Stimulated activated CD8-positive, alpha-beta memory T cell treated with anti-CD3 and anti-CD28 coated beads, Interleukin-2, amount 100 ng/mL, for 48 hours (primary cell): ENCODE data around the gene ETV1.

ENCODE experiments used
- DNase-seq, 2 donors: peaks; one replicate each; pipeline ENCODE4 v3.0.0-alpha.2; 2020; ENCODE audit warnings: low read depth in 2 of 2

Gene ETV1

DNA sequence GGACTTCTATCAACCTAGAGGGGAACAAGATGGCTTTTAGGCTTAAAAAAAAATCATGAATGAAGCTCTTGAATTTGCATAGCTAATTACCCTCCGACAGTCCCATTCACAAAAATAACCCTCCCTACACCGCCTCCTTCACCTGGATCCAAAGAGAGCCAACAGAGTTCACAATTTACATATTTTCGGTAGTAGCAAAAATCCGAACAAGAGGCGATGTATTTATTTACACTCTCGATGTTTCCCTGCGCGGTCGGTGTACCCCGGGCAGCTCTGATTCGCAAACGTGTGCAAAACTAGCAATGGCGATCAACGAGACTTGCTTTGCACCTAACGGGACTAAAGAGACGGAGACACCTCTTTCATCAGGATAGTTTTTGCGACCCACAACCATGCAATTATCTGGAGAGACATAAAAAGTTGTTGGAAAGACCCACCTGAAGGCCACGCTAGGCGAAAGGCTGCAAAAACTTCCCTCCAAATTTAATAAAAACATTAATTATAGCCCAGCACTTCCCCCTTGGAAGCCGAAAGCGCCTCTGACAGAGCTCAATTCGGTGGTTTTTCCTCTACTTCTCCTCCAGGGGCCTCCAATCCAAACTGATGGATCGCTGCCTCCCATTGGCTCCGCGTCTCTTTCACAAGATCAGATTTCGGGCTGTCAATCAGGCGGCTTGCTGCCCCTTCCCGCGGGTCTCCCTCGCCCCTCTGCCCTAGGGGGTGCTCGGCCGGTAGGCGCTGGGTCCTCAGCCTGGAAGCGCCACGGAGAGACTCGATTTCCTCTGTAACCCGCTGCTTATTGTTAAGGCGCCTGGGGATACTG, at the start of gene ETV1:
TSS of gene ETV1 (minus strand) at position 541 of the 823 bp plus-strand sequence. CDS start 614 bp downstream, outside the sequence.
- no peak for DNase-seq

DNA sequence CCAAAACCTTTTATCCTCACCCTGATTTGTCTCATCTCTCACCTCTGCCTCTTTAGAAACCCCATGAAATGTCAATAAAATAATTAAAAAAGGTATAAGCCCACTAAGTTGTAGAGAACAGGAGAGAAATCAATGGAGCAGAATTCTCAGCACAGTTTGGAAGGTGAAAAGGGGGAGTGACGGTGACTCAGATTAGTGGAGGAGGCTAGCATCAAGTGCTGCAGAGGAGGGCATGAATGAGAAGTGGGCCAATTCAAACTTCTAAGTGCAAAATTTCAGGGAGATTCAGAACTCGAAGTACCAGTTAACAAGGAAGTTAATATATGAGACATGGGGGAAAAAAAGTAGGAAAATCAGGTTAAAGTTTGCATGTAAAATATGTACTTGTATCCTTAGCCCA, 34.9 kb upstream of the ETV1 start:
- DNase-seq: no peak

DNA sequence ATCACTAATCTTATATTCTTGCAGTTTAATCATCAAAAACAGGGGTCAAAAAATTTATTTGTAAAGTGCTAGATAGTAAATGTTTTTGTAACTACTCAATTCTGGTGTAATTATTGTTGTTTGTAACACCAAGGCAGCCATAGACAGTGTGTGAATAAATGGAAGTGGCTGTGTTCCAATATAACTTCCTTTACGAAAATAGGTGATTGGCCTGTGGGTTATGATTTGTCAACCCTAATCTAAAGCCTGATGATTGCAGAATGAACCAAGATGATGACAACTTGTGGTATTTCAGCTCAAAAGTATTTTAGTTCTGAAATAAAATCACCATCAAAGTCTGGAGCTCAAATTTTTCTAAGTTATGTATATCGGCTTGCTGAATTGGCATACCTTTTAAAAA, 34.4 kb upstream of the ETV1 start:
- no peak for DNase-seq

DNA sequence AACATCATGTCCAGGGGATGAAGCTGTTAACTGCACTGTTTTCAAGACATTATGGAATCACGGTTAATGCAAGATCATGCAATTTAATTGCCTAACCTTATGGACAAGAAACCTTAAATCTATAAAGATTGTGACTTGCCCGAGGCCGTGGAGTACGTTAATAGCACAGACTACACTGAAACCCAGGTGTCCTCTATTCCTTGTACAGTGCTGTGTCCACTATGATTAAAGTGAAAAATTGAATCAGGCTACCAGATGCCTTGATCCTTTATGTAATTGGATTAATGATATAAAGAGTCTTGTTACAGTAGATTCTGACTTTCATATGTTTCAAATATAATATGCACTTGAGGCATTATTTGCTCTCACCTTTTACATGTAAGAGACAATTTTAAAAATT, 33.9 kb upstream of the ETV1 start:
- no peak for DNase-seq

DNA sequence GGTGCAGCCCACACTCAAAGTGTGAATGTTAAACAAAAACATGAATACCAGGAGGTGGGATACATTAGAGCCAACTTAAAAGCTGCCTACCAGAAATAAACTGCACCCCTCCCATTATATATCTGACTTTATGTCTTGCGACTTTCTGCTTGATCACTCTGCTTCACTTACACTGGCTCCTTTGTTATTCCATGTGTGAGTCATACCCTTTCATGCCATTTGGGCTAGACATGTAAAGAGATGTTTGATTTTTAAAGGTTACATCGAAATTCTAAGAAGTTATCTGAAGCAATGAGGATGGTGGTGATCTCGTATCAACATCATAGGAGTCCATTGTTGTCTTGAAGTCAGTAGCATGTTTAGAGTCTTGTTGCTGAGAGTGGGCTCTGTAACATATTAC, 31.6 kb upstream of the ETV1 start:
- DNase-seq: no peak

DNA sequence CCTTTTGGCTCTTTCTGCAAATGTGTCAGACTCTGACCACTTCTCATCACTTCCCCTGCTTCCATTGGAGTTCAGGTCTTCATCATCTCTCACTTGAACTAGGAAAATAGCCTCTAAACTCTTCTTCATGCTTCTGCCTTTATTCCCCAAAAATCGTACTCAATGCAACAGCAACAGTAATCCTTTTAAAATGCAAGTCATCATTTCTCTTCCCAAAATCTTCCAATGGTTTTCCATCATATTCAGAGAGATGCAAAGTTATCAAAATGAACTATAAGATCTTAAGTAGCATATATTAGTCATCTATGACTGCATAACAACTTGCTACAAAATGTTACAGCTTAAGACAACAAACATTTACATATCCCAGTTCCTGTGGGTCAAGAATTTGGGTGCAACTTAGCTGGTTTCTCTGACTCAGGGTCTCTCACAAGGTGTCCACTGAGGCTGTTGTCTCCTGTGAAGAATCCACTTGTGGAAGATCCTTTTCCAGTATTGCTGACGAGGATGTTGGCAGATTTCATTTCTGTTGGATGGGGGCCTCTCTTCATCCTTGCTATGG, 31.0 kb upstream of the ETV1 start:
- no peak for DNase-seq

DNA sequence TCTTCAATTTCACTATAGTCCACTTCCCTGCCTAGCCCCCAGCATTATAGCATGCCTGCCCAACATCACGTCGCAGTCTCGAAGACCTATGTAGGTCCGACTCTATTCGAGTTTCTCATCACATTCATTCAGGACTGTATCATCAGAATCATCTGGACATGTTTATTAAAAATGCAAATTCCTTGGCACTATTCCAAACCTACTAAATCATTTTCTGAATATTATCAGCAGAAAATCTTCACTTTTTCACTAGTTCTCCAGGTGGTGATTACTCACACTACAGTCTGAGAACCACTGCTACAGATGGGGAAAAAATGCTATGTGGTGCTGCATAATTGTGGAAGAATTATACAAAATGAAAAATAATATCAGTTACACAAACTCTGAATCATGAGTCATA, 29.3 kb upstream of the ETV1 start:
- no peak for DNase-seq

DNA sequence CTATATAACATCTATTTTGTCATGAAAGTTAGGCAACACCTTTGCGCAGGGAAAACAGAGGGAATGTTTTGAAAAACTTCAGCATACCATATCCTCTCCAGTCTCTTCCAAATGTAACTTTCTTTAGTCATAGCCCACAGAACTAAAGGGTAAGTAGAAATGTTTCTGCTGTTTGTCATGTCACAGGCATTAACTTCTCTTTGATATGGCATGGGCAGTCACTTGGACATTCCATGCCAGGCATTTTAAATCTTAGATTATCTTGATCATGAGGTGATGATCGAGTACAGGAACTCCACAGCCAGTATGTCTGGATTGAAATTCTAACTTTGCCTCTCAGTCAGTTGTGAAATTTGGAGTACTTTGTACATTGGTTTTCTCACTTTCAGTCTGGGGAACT, 27.5 kb upstream of the ETV1 start:
- no peak for DNase-seq

DNA sequence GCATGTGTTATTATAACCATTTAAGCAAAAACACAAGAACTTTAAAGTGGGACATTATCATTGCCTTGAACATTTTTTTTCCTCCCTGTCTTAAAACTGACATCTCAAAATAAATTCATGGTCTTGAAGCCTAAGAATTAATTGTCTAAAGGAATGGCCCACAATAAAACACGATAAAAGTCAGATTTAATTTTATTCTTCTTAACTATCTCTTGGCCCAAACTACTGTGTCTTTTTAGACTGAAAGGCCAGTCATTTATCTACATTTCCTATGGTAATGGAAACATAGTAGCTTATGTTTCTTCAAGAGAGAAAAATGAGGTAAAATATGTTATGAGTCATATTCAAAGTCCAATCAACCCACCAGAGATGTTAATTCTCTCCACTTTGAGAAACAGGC, 24.4 kb upstream of the ETV1 start:
- no peak for DNase-seq

DNA sequence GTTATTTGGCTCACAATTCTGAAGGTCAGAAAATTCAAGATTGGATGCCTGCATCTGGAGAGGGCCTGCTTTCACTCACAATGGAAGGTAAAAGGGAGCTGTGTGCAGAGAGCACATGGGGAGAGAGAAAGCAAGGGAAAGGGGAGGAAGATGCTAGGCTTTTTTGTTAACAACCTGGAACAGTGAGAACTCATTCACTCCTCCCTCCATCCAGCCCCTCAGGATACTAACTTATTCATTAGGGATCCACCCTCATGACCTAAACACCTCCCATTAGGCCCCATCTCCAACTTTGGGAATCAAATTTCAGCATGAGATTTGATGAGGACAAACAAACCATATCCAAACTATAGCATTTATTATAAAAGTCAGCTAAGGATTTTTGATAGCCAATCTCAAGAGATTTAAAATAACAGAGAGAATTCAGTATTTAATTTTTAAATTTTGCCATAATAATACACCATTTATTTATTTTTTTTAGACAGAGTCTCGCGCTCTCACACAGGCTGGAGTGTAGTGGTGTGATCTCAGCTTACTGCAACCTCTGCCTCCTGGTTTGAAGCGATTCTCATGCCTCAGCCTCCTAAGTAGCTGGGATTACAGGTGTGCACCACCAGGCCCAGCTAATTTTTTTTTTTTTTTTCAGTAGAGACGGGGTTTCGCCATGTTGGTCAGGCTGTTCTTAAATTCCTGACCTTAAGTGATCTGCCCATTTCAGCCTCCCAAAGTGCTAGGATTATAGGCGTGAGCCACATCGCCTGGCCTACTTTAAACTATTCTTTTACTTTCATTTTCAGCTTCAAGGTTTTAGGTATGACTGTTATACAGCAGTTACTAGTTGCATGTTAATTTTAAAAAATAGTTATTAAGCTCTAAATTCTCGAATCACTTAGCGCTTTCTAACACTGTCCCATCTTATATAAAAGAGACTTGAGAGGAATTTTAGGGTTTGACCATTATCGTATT, 20.3 kb upstream of the ETV1 start:
- no peak for DNase-seq

DNA sequence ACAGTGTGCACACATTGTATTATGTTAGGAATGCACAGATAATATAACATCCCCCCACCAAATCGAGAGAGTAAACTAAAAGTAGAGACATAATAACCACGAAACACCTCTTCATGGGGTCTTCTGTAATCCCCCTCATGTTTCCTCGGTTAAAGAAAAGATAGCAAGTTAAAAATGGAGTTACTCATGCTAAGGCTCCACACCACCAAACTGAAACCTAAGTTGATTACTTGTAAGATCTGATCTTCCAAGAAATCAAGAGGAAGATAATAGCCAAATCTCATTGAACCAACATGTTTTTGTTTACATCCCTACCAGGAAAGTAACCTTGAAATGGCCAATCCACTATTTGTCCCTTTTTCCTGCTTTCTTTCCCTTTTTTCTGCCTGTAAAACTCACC, 11.7 kb upstream of the ETV1 start:
- DNase-seq: no peak

DNA sequence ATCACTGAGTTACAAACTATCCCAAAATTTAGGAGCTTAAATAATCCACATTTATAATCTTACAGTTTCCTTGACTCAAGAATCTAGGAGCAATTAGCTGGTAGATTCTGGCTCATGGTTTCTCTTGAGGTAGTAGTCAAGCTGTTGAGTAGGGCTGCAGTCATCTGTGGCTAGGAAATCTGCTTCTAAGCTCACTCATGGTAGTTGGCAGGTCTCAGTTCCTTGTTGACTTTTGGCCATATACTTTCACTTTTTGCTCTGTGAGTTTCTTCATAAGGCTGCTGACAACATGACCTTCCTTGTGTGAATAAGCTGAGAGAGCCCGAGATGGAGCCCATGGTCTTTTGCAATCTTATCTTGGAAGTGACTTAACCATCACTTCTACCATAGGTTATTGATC, 10.8 kb upstream of the ETV1 start:
- no peak for DNase-seq

DNA sequence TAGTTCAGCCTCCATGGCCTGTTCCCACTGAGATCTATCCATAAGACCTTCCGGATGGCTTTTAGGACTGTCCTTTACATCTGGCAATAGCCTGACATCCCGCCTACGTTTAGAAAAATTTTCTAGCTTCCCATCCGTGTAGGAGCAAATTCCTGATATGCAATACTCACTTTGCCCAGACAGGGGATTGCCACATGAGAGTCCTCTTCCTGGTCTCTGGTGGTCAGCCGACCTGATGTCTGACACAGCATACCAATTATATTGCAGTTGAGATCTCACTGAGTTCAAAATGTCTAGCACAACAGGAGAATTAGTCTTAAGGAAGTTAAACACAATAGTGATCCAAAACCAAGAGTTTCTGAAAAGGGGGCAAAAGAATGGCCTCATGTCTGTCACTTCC, 9.4 kb upstream of the ETV1 start:
- no peak for DNase-seq

DNA sequence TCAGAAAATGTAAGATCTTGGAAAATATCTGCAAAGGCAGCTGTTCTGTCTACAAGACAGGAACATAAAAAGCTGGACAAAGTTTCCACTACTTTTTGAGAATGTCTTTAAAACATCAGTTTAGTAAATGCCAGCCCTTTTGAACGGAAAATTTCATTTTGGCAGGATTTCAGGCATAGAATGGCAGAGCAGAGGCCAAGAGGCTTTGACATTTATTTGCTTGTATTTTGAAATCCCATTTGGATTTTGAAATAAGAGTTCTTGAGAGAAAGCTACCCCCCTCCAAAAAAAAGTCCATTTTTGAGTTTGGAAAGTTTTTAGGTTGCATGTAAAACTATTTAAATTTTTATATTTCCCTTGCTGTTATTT, 3.1 kb upstream of the ETV1 start:
- DNase-seq: no peak

DNA sequence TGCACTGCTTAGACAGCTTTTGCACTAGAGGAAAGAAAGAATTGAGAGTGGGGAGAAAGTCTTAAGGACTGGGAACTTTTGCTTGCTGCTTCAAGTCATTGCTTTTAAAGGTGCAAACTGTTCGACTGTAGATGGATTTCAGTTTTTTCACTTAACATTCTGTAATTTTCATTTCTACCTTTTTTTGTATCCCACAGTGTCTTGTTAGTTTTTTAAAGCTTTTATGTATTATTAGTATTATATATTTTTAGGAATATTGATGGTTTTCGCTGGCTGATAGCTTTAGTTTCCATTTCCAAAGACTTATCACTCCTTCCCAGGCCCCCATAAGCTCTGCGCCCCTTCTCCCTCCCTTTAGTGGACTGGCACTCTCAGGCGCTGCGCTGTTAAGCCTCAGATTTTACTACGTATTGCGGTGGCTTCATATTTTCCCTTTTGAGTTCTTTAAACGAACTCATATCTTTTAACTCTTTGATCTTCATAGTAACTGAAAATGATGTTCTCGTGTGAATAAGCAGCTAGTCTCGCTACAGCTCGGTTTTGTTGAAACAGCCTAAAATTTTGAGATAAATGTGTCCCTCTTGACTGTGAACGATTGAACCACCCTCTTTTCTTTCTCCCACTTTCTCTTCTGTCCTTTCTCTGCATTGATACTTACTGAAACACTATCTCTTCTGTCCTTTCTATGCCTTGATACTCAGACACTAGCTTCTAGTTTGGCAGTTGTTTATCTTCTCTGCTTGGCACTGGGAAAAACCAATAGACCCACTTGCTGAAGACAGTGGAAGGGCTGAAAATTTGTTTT, 2.5 kb upstream of the ETV1 start:
- no peak for DNase-seq

DNA sequence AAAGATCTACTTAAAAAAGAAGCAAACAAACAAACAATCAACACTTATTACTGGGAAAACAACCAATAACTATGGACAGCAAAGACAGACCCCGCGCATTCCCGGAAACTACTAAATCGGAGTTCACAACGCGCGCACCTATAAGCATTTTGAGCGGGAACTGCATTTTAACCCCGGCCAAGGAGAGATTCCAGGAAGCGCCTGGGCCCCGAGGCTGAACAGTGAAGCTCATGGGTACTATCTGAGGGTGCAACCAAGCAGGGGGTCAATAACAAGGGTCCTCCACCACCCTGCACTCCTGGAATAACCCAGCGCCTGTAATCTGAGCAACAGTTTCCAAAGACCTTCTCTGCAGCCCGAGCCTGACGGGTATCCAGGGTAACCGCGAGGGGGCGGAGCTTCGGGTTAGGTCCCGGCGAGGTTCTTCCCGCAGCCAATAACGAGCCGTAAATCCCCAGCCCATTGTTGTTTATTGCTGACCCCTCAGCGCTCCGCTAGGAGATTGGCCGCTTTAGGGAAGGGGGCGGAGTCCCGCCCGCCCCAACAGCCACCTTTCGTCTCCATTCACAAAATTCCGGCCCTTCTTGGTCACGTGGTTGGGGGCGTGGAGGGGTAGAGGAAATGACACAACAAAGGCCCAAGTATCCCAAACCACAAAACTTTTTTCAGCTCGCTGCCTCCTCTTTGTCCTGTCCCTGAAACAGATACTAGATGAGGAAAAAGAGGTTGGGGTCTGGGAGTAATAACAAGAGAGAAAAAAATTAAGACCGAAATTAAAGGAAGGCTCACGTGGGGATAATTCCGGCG, 1.7 kb upstream of the ETV1 start:
- DNase-seq: peak; percentile 50 to 58

DNA sequence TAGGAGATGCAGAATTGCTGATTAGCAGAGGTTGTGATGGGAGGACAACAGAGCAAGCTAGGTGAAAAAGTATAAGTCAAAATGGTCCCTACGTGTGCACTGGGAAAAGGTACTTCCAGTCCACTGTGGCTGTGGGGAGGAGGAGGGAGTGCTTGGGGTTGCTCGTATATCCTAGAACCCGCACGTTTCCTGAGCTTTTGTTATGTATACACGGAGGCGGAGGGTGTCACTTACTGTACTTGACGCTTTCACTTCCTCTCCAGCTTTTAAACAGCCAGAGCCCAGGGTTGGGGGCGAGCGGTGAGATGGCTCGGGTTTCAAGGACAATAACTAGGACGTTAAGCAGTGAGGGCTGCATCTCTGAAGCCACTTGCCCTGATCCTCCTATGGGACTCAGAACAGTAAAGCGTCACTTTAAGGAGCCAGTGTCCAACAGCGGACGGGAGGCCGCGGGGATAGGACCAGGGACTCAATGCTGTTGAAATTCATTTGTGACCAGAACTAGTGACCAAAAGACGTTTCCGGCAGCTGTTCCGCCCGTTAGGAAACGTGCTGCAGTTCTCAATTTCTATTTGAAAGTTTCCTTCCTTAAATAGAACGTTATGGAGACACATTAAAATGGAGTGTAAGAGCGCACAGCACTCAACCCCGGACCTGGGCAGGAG, 985 bp upstream of the ETV1 start:
- DNase-seq: no peak

DNA sequence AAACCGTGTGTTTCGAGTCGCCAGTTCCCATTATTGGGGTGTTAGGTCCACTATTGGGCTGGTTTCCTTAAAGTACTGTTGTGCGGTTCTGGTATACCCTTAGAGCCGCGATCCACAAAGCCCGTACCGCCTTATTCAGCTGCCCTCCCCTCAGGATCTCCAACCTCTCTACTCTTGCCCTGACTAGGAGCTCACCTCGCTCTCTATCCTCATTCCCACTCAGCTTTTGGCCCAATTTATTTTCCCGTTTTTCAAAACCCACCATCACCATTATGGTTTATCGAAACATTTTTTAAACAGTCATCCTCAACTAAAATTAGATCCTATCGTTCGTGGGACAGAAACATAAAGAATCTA, 461 bp upstream of the ETV1 start:
- no peak for DNase-seq

DNA sequence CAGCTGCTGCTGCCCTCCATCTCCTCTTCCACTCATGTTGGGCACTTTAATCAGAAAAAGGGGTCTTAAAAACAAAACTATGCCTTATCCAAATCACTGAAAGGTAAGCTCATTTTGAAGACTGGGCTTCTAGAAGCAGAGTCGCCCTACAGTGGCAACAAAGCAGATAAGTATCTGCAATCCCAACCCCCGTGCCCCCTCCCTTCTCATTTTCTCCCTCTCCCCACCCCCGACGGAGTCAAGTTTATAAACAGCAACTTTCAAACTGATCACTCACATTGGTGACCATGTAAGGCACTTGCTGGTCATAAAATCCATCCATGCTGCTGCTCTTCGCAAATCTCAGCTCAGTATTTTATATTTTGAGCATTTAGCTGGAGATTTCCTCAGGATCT, 738 bp downstream of the ETV1 start:
- DNase-seq: no peak

DNA sequence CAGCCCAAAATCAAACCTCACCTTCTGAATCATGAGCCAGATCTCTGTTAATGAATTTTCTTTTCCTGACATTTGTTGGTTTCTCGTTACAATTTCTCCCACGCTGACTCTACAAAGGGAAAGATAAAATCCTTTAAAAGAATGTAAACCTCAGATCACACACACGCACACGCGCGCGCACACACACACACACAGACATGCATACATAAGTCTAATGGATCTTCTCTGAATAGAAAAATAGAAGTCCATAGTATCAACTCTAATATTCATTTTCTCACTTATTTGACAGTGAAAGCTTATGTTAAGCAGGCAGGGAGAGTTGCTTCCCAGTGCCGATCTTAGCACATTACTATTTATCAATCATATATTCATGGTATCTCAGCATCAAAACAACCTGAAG, 1.4 kb downstream of the ETV1 start:
- DNase-seq: no peak

DNA sequence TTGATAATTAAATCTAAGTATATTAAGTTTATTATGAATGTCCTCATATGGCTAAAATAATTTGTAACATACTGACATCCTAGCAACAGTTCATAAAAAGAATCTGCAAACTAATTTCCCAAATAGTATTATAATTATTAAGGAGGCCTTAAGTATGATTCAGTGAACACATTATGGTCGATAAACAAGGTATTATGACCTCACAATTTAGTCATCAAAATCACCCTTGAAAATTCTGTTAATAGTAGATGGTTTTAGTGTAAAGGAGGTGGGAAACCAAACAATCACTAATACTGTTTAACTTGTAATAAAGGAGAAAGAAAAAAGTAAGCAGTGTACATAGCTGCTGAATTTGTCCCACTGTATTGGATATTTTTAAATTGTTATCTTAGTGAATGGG, 2.1 kb downstream of the ETV1 start:
- no peak for DNase-seq
